GM18951 (cell line): ENCODE results near the gene WDFY1.

Source experiments
- POLR2A ChIP-seq: IDR thresholded peaks from 4 replicates; pipeline ENCODE4 v1.6.1; 2011; ENCODE audit warnings: mild to moderate bottlenecking; ENCODE audit not compliant: insufficient read length, insufficient read depth; ENCODE audit errors: extremely low read depth
- in situ Hi-C: fragments of 300-500 bp; cut with MboI; formaldehyde crosslinking; loops from one replicate; pipeline ENCODE4 v1.12.0; 2022; ENCODE audit warnings: low sequenced_read_pairs, mixed read lengths, inconsistent platforms; ENCODE audit not compliant: unreplicated experiment

Gene WDFY1

GRCh38 chr2:223909001-223909741 is 36.0 kb downstream of the WDFY1 start:
- TF ChIP-seq POLR2A = no peak
- in situ Hi-C loops = no loop called here

GRCh38 chr2:223908304-223908998 is 36.7 kb downstream of the WDFY1 start:
- in situ Hi-C loops = no loop called here
- TF ChIP-seq POLR2A = no peak

GRCh38 chr2:223905996-223906395 is 39.1 kb downstream of the WDFY1 start:
- no peak for TF ChIP-seq POLR2A
- in situ Hi-C loops = no loop called here

GRCh38 chr2:223901854-223902253 is 43.3 kb downstream of the WDFY1 start:
- in situ Hi-C loops = no loop called here
- no peak for TF ChIP-seq POLR2A

GRCh38 chr2:223901311-223901710 is 43.8 kb downstream of the WDFY1 start:
- in situ Hi-C loops = no loop called here
- TF ChIP-seq POLR2A = no peak

- TF ChIP-seq POLR2A = no peak
- in situ Hi-C loops = no loop called here
Observed at GRCh38 chr2:223900531-223900930, 44.6 kb downstream of the WDFY1 start.

- no peak for TF ChIP-seq POLR2A
- in situ Hi-C loops = no loop called here
Observed at GRCh38 chr2:223900066-223900465, 45.1 kb downstream of the WDFY1 start.

- in situ Hi-C loops = no loop called here
- TF ChIP-seq POLR2A = no peak
Observed at GRCh38 chr2:223897669-223898330, 47.3 kb downstream of the WDFY1 start.

GRCh38 chr2:223896833-223897311 is 48.3 kb downstream of the WDFY1 start:
- no peak for TF ChIP-seq POLR2A
- in situ Hi-C loops = no loop called here

- in situ Hi-C loops = no loop called here
Observed at GRCh38 chr2:223894968-223895367, 50.2 kb downstream of the WDFY1 start.

GRCh38 chr2:223894009-223894408 is 51.1 kb downstream of the WDFY1 start:
- TF ChIP-seq POLR2A = no peak
- in situ Hi-C loops = no loop called here

More at GRCh38 chr2:223894968-223895367, 50.2 kb downstream of the WDFY1 start:
- no peak for TF ChIP-seq POLR2A

- in situ Hi-C loops = no loop called here
- TF ChIP-seq POLR2A = no peak
Observed at GRCh38 chr2:223890721-223891120, 54.4 kb downstream of the WDFY1 start.

- TF ChIP-seq POLR2A = no peak
- in situ Hi-C loops = no loop called here
Observed at GRCh38 chr2:223889229-223889628, 55.9 kb downstream of the WDFY1 start.
